Measurements from ENCODE around the gene RGS18. TPM values are rescaled to one million over a fixed set of nuclear protein-coding genes. Genes with fewer than 3 reads are reported as not detected.

Gene RGS18
- total RNA-seq, 4 donors from 2014 or later: 0.95 to 2.3 (median 2.1) TPM

GRCh38 chr1:192153276-192153675, 5.0 kb upstream of the RGS18 start:
- Histone ChIP-seq H3K27ac (no peak overlapping the region), H3K9me3 (no peaks in the 10 kb centered on the region), H3K4me1 (no peaks in the 10 kb centered on the region), H3K27me3 (no peaks in the 10 kb centered on the region), H3K36me3 (no peaks in the 10 kb centered on the region), H3K4me3 (no peak overlapping the region)
- TF ChIP-seq CTCF (IDR thresholded peaks at IDR 0.05) (no peak), POLR2A (IDR thresholded peaks at IDR 0.05) (no peak)
- intact Hi-C loops (cut with DNase I; ENCODE audit: low total_unique reads): no loop called here
- no peak for DNase-seq

DNA sequence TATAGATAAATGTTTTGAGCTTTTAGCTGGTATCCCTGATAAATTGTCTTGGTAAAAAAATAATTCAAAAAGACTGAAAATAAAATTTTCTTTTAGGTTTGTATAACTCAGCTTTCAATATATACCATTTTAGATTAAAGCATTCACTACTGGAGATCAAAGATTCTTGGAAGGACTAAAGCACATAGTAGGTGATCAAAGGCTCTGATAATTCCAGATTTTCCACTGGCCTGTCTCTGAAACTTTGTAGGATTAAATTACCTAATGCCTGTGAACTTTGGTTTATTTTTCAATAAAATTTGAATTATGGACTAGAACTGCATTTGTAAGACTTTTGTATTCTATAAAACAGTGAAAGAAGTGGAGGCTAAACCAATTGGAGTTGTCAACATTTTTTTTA, 1.2 kb upstream of the RGS18 start:
- intact Hi-C loops (cut with DNase I; ENCODE audit: low total_unique reads): no loop called here
- no peak overlapping the region for H3K4me3 ChIP-seq
- no peak for DNase-seq
- H3K9me3 ChIP-seq: no peaks in the 10 kb centered on the region
- H3K27ac ChIP-seq: no peak overlapping the region
- no peaks in the 10 kb centered on the region for H3K4me1 ChIP-seq
- H3K27me3 ChIP-seq: no peaks in the 10 kb centered on the region
- TF ChIP-seq CTCF (IDR thresholded peaks at IDR 0.05) (no peak), POLR2A (IDR thresholded peaks at IDR 0.05) (no peak)
- H3K36me3 ChIP-seq: no peaks in the 10 kb centered on the region

DNA sequence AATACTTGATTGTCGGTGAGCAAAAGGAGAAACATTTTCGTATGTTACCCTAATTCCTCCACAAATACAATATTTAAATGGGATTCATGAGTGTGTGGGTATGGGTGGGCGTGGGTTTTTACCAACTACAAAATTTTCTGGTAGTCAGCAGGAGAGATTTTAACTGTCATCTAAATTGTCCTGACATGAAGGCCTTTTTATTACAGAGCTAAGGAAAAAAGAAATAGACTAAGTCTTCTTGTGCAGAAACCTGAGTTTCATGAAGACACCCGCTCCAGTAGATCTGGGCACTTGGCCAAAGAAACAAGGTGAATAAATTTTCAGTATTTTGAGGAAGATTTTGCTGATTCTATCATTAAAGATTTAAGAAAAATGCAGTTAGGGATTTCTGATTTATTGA, 752 bp downstream of the RGS18 start:
- Histone ChIP-seq H3K36me3 (no peaks in the 10 kb centered on the region), H3K27ac (no peak overlapping the region), H3K4me3 (no peak overlapping the region), H3K27me3 (no peaks in the 10 kb centered on the region), H3K4me1 (no peaks in the 10 kb centered on the region), H3K9me3 (no peaks in the 10 kb centered on the region)
- no peak for TF ChIP-seq CTCF (IDR thresholded peaks at IDR 0.05)
- TF ChIP-seq POLR2A (IDR thresholded peaks at IDR 0.05): no peak
- no peak for DNase-seq
- intact Hi-C loops (cut with DNase I; ENCODE audit: low total_unique reads): no loop called here

- Histone ChIP-seq H3K4me3 (no peak overlapping the region), H3K27ac (no peak overlapping the region), H3K9me3 (no peaks in the 10 kb centered on the region), H3K4me1 (no peaks in the 10 kb centered on the region), H3K27me3 (no peaks in the 10 kb centered on the region), H3K36me3 (no peaks in the 10 kb centered on the region)
- intact Hi-C loops (cut with DNase I; ENCODE audit: low total_unique reads): no loop called here
- DNase-seq: no peak
- no peak for TF ChIP-seq POLR2A (IDR thresholded peaks at IDR 0.05)
- no peak for TF ChIP-seq CTCF (IDR thresholded peaks at IDR 0.05)
Observed at GRCh38 chr1:192159781-192160180, 1.5 kb downstream of the RGS18 start.

DNA sequence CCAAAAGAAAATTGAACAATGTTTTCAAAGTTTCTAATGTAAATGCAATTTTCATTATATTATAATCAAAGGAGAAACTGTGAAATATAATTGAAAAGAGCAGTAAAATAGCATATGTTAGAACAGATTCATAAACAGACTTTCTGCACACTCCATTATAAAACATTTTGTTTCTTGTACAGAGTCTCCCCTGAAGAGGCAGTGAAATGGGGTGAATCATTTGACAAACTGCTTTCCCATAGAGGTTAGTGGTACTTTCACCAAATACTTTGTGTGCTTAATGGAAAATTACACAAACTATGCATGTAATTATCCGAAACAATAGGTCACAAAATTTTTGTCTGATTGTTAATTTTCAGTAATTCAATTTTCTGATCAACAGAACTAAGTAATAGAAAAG, 1.9 kb downstream of the RGS18 start:
- intact Hi-C loops (cut with DNase I; ENCODE audit: low total_unique reads): no loop called here
- Histone ChIP-seq H3K36me3 (no peaks in the 10 kb centered on the region), H3K4me3 (no peak overlapping the region), H3K27ac (no peak overlapping the region), H3K27me3 (no peaks in the 10 kb centered on the region), H3K4me1 (no peaks in the 10 kb centered on the region), H3K9me3 (no peaks in the 10 kb centered on the region)
- no peak for DNase-seq
- no peak for TF ChIP-seq POLR2A (IDR thresholded peaks at IDR 0.05)

- intact Hi-C loops (cut with DNase I; ENCODE audit: low total_unique reads): no loop called here
- no peaks in the 10 kb centered on the region for H3K9me3 ChIP-seq
- H3K27ac ChIP-seq: no peak overlapping the region
- no peak overlapping the region for H3K4me3 ChIP-seq
- TF ChIP-seq CTCF (IDR thresholded peaks at IDR 0.05) (no peak), POLR2A (IDR thresholded peaks at IDR 0.05) (no peak)
- H3K4me1 ChIP-seq: no peaks in the 10 kb centered on the region
- no peaks in the 10 kb centered on the region for H3K36me3 ChIP-seq
- H3K27me3 ChIP-seq: no peaks in the 10 kb centered on the region
- no peak for DNase-seq
Observed at GRCh38 chr1:192161976-192162375, 3.7 kb downstream of the RGS18 start.

All from uterus (tissue), 4 donors.